A549 (cell line): ENCODE data around the gene TMEM42. TPM values are rescaled to one million over a fixed set of nuclear protein-coding genes. Genes with fewer than 3 reads are reported as not detected.

Experiments
- ATAC-seq, 2 experiments: fragments of 200-7000 bp in 1 of 2; fragments of >200 bp in 1 of 2; cut with Nextera tagmentation in 1 of 2; cut with Tn5 transposase in 1 of 2; 3 replicates each; pipeline versions ENCODE4 v1.8.0 to v1.9.1; 2018 to 2020; ENCODE audit warnings: mild to moderate bottlenecking in 1 of 2, moderate library complexity in 1 of 2
- CTCF ChIA-PET: fragments of 300-600 bp; sonication (Branson Sonifier 250); formaldehyde crosslinking; extraction: SDS; loops from one replicate; lab custom pipeline; 2021; ENCODE audit warnings: antibody characterized with exemption, inconsistent platforms; lab: Yijun Ruan, JAX
- POLR2A ChIA-PET: fragments of 350-600 bp; formaldehyde crosslinking; extraction: SDS; loops from one replicate; lab custom pipeline; 2021; ENCODE audit warnings: antibody characterized with exemption, inconsistent platforms; lab: Yijun Ruan, JAX
- DNase-seq, 2 experiments: peaks; one replicate each; pipeline versions ENCODE4 v3.0.0 to v3.0.0-alpha.2; 2011 to 2016; ENCODE audit warnings: low read depth in 1 of 2, low spot score in 1 of 2
- FAIRE-seq: peaks from 2 replicates; lab custom pipeline; 2011; peaks lifted over from hg19 to GRCh38; lab: Jason Lieb, UNC
- H3K27ac ChIP-seq, 2 experiments: fragments of >200 bp; sonication (Bioruptor Twin); formaldehyde crosslinking; 3 replicates each; pipeline ENCODE4 v1.5.1; 2016 to 2017
- H3K4me1 ChIP-seq: fragments of >200 bp; sonication (Bioruptor Twin); formaldehyde crosslinking; 3 replicates; pipeline ENCODE4 v1.6.1; 2016
- H3K4me2 ChIP-seq: fragments of >200 bp; sonication (Bioruptor Twin); formaldehyde crosslinking; 3 replicates; pipeline ENCODE4 v1.6.1; 2016
- H3K4me3 ChIP-seq: fragments of >200 bp; sonication (Bioruptor Twin); formaldehyde crosslinking; 3 replicates; pipeline ENCODE4 v1.5.1; 2016
- H3K9me3 ChIP-seq: fragments of >200 bp; sonication (Bioruptor Twin); formaldehyde crosslinking; 3 replicates; pipeline ENCODE4 v1.6.1; 2016
- BCL3 ChIP-seq: fragments of >200 bp; sonication (Bioruptor Twin); formaldehyde crosslinking; IDR thresholded peaks from 3 replicates; pipeline ENCODE4 v1.6.1; 2016
- CBX2 ChIP-seq: fragments of 200-600 bp; sonication (generic); IDR thresholded peaks from 2 replicates; pipeline ENCODE4 v1.6.1; 2016; ENCODE audit warnings: low read depth, mild to moderate bottlenecking, borderline replicate concordance
- CBX8 ChIP-seq: fragments of 200-600 bp; sonication (generic); IDR thresholded peaks from 2 replicates; pipeline ENCODE4 v1.6.1; 2016
- CTCF ChIP-seq: fragments of >200 bp; sonication (Bioruptor Twin); formaldehyde crosslinking; IDR thresholded peaks from 3 replicates; pipeline ENCODE4 v1.5.1; 2016
- E2F6 ChIP-seq: IDR thresholded peaks from 2 replicates; pipeline ENCODE4 v1.6.1; 2012; ENCODE audit warnings: low read depth, borderline replicate concordance
- EHF ChIP-seq: fragments of 250-450 bp; sonication (Bioruptor Pico); IDR thresholded peaks from 2 replicates; pipeline ENCODE4 v1.5.0; 2020; ENCODE audit warnings: mild to moderate bottlenecking
- FOSL2 ChIP-seq, 2 experiments: fragments of 450-650 bp in 1 of 2; fragments of >200 bp in 1 of 2; sonication (Bioruptor Twin) in 1 of 2; formaldehyde crosslinking; IDR thresholded peaks; 2 replicates each; pipeline versions ENCODE4 v1.5.0 to v1.6.1; 2016 to 2020; ENCODE audit warnings: mild to moderate bottlenecking in 1 of 2, moderate library complexity in 1 of 2
- GATA3 ChIP-seq: IDR thresholded peaks from 2 replicates; pipeline ENCODE4 v1.6.1; 2012; ENCODE audit warnings: borderline replicate concordance
- HES2 ChIP-seq: fragments of >200 bp; sonication (Bioruptor Twin); formaldehyde crosslinking; IDR thresholded peaks from 2 replicates; pipeline ENCODE4 v1.6.1; 2016
- HEYL ChIP-seq: fragments of 250-450 bp; sonication (Bioruptor Pico); IDR thresholded peaks from 2 replicates; pipeline ENCODE4 v1.8.0; 2021; ENCODE audit warnings: mild to moderate bottlenecking, moderate library complexity
- HMGXB4 ChIP-seq: fragments of 250-450 bp; sonication (Bioruptor Pico); IDR thresholded peaks from 2 replicates; pipeline ENCODE4 v1.5.0; 2021; ENCODE audit warnings: mild to moderate bottlenecking, moderate library complexity, borderline replicate concordance
- JUN ChIP-seq, 2 experiments: fragments of >200 bp; sonication (Bioruptor Twin); formaldehyde crosslinking; IDR thresholded peaks; 2 replicates in 1 of 2; 3 replicates in 1 of 2; pipeline ENCODE4 v1.6.1; 2016 to 2017
- MAFK ChIP-seq: fragments of 450-650 bp; IDR thresholded peaks from 2 replicates; pipeline ENCODE4 v1.6.1; 2014; ENCODE audit not compliant: partially characterized antibody
- NFE2L2 ChIP-seq: fragments of 150-350 bp; conservative IDR thresholded peaks from 2 replicates; pipeline ENCODE4 v1.6.1; 2014; ENCODE audit warnings: low read length
- NPAS2 ChIP-seq: fragments of 250-450 bp; sonication (Bioruptor Pico); IDR thresholded peaks from 2 replicates; pipeline ENCODE4 v1.8.0; 2022; ENCODE audit warnings: mild to moderate bottlenecking, moderate library complexity, borderline replicate concordance
- PBX3 ChIP-seq: IDR thresholded peaks from 2 replicates; pipeline ENCODE4 v1.6.1; 2012
- POLR2A ChIP-seq: IDR thresholded peaks from 2 replicates; pipeline ENCODE4 v1.6.1; 2012; ENCODE audit warnings: mild to moderate bottlenecking, low read length
- POLR2AphosphoS2 ChIP-seq: conservative IDR thresholded peaks from 2 replicates; pipeline ENCODE4 v1.6.1; 2012; ENCODE audit warnings: low read length, improper control_type of control experiment, inconsistent platforms
- RFX5 ChIP-seq: fragments of 450-650 bp; IDR thresholded peaks from 2 replicates; pipeline ENCODE4 v1.7.1; 2014; ENCODE audit warnings: antibody characterized with exemption, mild to moderate bottlenecking, moderate library complexity
- SMC3 ChIP-seq: fragments of >200 bp; sonication (Bioruptor Twin); formaldehyde crosslinking; IDR thresholded peaks from 3 replicates; pipeline ENCODE4 v1.6.1; 2018; ENCODE audit warnings: inconsistent platforms
- TFCP2L1 ChIP-seq: fragments of 250-450 bp; sonication (Bioruptor Pico); IDR thresholded peaks from 2 replicates; pipeline ENCODE4 v1.5.0; 2021; ENCODE audit warnings: mild to moderate bottlenecking
- WGBS: methylation state at CpG from one replicate; pipeline ENCODE4 v1.1.6; 2017; ENCODE audit errors: missing lambda C conversion rate; 5-methylcytosine and 5-hydroxymethylcytosine counted together
- polyA plus RNA-seq, 4 experiments: library from polyadenylated mRNA; depleted of rRNA in 3 of 4; stranded (reverse); fragments of >200 nt; fragmentation: RNase III in 1 of 4; extraction: RNeasy Plus Mini Kit Qiagen cat#74134 plus additional on column Dnase treatment in 1 of 4; gene quantifications; 2 replicates in 3 of 4; 3 replicates in 1 of 4; pipeline ENCODE4 v1.2.3, GENCODE V29; 2011 to 2017
- TF ChIP-seq, protein P1 (sequence below): IDR thresholded peaks from 2 replicates; pipeline ENCODE4 v1.6.1; 2012

The TMEM42 gene
- polyA plus RNA-seq, 2 of the 4 experiments (the other 2 are of a cell fraction) = 10.0 to 18.0 TPM

DNA sequence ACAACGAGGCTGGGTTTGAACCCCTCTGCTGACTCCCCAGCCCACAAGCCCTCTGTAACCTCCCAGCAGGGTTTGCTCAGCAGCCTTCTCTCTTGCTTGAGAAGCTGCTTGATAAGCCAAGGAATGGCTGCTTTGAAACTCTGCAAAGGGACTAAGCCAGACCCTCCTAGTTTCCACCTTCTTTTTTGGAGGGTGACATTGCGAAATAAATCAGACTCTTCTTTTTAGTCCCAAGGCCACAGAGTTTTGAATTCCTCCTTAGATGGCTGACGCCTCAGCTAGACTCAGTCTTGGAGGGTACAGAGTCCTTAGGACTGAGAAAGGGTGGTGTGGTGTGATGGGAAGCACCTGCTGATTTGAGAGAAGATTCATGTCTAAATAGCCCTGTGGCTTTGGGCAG is 13.9 kb downstream of the TMEM42 start:
- ATAC-seq = no peak

DNA sequence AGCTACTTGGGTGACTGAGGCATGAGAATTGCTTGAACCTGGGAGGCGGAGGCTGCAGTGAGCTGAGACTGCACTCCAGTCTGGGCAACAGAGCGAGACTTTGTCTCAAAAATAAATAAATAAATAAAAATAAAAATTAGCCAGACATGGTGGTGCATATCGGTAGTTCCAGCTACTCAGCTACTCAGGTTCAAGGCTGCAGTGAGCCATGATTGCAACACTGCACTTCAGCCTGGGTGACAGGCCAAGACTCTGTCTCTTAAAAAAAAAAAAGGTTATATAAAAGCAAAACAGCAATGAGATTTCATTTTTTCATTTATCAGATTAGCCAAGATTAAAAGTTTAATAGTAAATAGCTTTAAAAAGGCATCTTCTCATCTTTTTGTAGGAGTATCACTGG is 15.6 kb downstream of the TMEM42 start:
- Histone ChIP-seq H3K4me2 (no peak overlapping the region), H3K27ac (no peak overlapping the region), H3K9me3 (no peaks in the 10 kb centered on the region)
- DNase-seq = no peak
- CTCF ChIA-PET = interaction anchor here (0.6 kb wide), 1 partner anchor 1983 kb away, joined by 6 read pairs; no protein-coding TSS in a partner anchor
- TF ChIP-seq TFCP2L1 (CRISPR knock-in tag) = no peak
- no peak for TF ChIP-seq HEYL (CRISPR knock-in tag)
- no peak for TF ChIP-seq GATA3
- no peak for TF ChIP-seq RFX5
- no peak for TF ChIP-seq MAFK
- no peak for TF ChIP-seq HMGXB4 (CRISPR knock-in tag)
- no peak for TF ChIP-seq JUN (IDR thresholded peaks at IDR 0.05)
- no peak for TF ChIP-seq PBX3
- TF ChIP-seq SMC3 = no peak
- no peak for TF ChIP-seq CBX2
- TF ChIP-seq CTCF = no peak
- TF ChIP-seq NFE2L2 = no peak
- TF ChIP-seq POLR2A = no peak
- no peak for TF ChIP-seq E2F6
- TF ChIP-seq, all 56 proteins: peak for 0
- WGBS = 88% methylated on average over 3 of the region's 3 CpGs
- Histone ChIP-seq H3K4me1 (peaks cover 6% of the 10 kb centered on the region; the same call in 2 of the 3 replicates), H3K4me3 (no peak overlapping the region)
- POLR2A ChIA-PET = no interaction called here
- ATAC-seq (no peak), FAIRE-seq (no peak)

More for the DNA sequence above, 13.9 kb downstream of the TMEM42 start:
- Histone ChIP-seq H3K4me2 (no peak overlapping the region), H3K9me3 (no peaks in the 10 kb centered on the region)
- CTCF ChIA-PET = no interaction called here
- FAIRE-seq = no peak
- TF ChIP-seq, protein P1, sequence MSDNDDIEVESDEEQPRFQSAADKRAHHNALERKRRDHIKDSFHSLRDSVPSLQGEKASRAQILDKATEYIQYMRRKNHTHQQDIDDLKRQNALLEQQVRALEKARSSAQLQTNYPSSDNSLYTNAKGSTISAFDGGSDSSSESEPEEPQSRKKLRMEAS = no peak
- no peak for TF ChIP-seq HES2
- no peak for TF ChIP-seq POLR2AphosphoS2
- TF ChIP-seq CBX8 = no peak
- no peak for TF ChIP-seq CBX2
- TF ChIP-seq BCL3 = no peak
- no peak for TF ChIP-seq FOSL2 (IDR thresholded peaks at IDR 0.05)
- no peak for TF ChIP-seq FOSL2 (CRISPR knock-in tag; IDR thresholded peaks at IDR 0.05)
- no peak for TF ChIP-seq NPAS2 (CRISPR knock-in tag)
- TF ChIP-seq EHF = no peak
- TF ChIP-seq, all 56 proteins: peak for 0
- POLR2A ChIA-PET = no interaction called here
- peaks cover 6% of the 10 kb centered on the region; the same call in 2 of the 3 replicates for H3K4me1 ChIP-seq
- 55% methylated on average over 3 of the region's 3 CpGs for WGBS
- no peak for DNase-seq
- H3K27ac ChIP-seq = no peak overlapping the region
- H3K4me3 ChIP-seq = no peak overlapping the region
